Activated T-helper 2 cell treated with anti-CD3 and anti-CD28 coated beads, Interferon-gamma antibody, Interleukin-2, Interleukin-4, amounts not matched to agents 10 μg/mL and 5 μg/mL and 100 μg/mL, durations not matched to agents 14 hours and 24 hours and 36 hours (primary cell): ENCODE results near the gene TMEM121. TPM values are rescaled to one million over a fixed set of nuclear protein-coding genes. Genes with fewer than 3 reads are reported as not detected.
"Not testable (repeated sequence)": the region's sequence is repeated elsewhere in the genome, so short reads cannot be mapped to it uniquely, and the experiment has no call there.

ENCODE experiments used
- DNase-seq: peaks from one replicate; pipeline ENCODE4 v3.0.0; 2021; ENCODE audit warnings: low spot score
- H3K27ac Mint-ChIP-seq: one replicate; pipeline ENCODE4 v1.8.0; 2021; ENCODE audit warnings: mixed read lengths
- H3K27me3 Mint-ChIP-seq: one replicate; pipeline ENCODE4 v1.8.0; 2021; ENCODE audit warnings: low read depth, mixed read lengths
- H3K36me3 Mint-ChIP-seq: one replicate; pipeline ENCODE4 v1.8.0; 2021; ENCODE audit warnings: low read depth, mixed read lengths
- H3K4me1 Mint-ChIP-seq: one replicate; pipeline ENCODE4 v1.8.0; 2021; ENCODE audit warnings: low read depth, mixed read lengths
- H3K4me3 Mint-ChIP-seq: one replicate; pipeline ENCODE4 v1.8.0; 2021; ENCODE audit warnings: low read depth, mild to moderate bottlenecking, moderate library complexity, mixed read lengths
- H3K9me3 Mint-ChIP-seq: one replicate; pipeline ENCODE4 v1.8.0; 2021; ENCODE audit warnings: mixed read lengths
- intact Hi-C: fragments of 100-400 bp; cut with micrococcal nuclease; formaldehyde crosslinking; loops from one replicate; pipeline ENCODE4 v1.15.1; 2023
- total RNA-seq: library from RNA; stranded (reverse); gene quantifications from 2 replicates; pipeline ENCODE4 v1.2.3, GENCODE V29; 2022

The TMEM121 gene
- total RNA-seq, 1 donor from 2014 or later, result 9.6 TPM

DNA sequence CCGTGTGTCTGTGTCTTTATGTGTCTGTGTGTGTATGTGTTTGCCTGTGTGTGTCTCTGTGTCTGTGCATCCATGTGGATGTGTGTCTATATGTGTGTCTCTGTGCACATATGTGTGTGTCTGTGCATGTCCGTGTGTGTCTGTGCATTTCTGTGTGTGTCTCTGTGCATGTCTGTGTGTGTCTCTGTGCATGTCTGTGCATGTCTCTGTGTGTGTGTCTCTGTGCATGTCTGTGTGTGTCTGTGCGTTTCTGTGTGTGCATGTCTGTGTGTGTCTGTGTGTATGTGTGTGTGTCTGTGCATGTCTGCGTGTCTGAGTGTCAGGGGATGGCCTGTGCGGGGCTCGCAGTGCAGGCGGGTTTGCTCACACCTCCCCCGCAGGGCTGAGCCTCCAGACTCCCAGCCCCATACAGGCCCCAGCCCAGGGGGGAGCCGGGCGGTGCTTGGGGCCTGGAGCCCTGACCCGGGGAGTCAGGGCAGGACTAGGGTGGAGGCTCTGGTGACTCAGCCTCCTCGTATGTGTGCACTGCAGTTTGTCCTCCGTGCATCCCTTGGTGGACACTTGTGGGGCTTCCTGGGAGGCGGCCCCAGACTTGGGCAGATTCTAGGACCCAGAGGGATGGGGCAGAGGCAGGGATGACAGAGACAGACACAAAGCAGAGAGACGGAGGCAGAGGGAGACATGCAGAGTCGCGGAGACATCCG lies 41.9 kb downstream of the TMEM121 start:
- DNase-seq, H3K36me3 Mint-ChIP-seq: not testable (repeated sequence)

DNA sequence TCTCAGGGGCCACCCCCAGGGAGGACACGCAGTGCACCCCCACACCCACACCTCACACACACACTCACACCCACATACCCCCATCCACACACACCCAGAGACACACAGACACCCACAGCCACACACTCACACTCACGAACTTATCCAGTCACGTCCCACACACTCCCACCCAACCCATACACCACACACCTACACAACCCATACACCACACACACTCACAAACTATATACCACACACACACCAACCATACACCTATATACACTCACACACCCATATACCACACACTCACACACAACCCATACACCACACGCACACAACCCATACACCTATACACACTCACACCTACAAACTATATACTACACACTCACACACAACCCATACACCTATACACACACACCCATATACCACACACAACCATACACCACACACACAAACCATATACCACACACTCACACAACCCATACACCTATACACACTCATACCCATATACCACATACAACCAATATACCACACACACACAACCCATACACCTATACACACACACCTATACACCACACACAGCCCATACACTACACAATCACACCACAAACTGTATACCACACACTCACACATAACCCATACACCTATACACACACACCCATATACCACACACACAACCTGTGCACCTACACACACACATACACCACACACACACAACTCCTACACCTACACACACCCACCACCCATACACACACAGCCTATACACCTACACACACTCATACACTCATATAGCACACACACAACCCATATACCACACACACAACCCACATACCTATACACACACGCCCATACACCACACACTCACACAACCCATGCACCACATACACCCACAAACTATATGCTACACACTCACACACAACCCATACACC lies 42.7 kb downstream of the TMEM121 start:
- no peaks in the 10 kb centered on the region for H3K4me1 Mint-ChIP-seq
- H3K27me3 Mint-ChIP-seq, result no peaks in the 10 kb centered on the region
- no peak overlapping the region for H3K4me3 Mint-ChIP-seq
- H3K36me3 Mint-ChIP-seq, result no peaks in the 10 kb centered on the region
- peaks cover 30% of the 10 kb centered on the region for H3K9me3 Mint-ChIP-seq
- intact Hi-C loops, result no loop called here
- H3K27ac Mint-ChIP-seq, result no peak overlapping the region
- DNase-seq, result no peak

More for the DNA sequence above, 41.9 kb downstream of the TMEM121 start:
- H3K4me3 Mint-ChIP-seq, H3K27ac Mint-ChIP-seq, H3K27me3 Mint-ChIP-seq, intact Hi-C loops, H3K4me1 Mint-ChIP-seq: not testable (repeated sequence)
- peaks cover 31% of the 10 kb centered on the region for H3K9me3 Mint-ChIP-seq

DNA sequence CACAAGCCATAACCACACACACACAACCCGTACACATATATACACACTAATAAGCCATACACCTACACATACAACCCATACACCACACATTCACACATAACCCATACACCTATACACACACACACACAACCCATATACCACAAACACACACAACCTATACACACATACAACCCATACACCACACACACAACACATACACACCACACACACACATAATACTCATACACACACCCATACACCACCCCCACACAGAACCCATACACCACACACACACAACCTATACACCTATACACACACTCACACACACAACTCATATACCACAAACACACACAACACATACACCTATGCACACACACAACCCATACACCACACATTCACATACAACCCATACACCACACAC lies 44.1 kb downstream of the TMEM121 start:
- H3K36me3 Mint-ChIP-seq, result no peaks in the 10 kb centered on the region
- no peak overlapping the region for H3K27ac Mint-ChIP-seq
- intact Hi-C loops, result no loop called here
- no peaks in the 10 kb centered on the region for H3K4me1 Mint-ChIP-seq
- H3K4me3 Mint-ChIP-seq, result no peak overlapping the region
- DNase-seq, result no peak
- H3K9me3 Mint-ChIP-seq, result peaks cover 30% of the 10 kb centered on the region
- no peaks in the 10 kb centered on the region for H3K27me3 Mint-ChIP-seq

GRCh38 chr14:105571181-105571951 lies 45.0 kb downstream of the TMEM121 start:
- H3K27ac Mint-ChIP-seq, H3K27me3 Mint-ChIP-seq, H3K4me1 Mint-ChIP-seq, DNase-seq, H3K4me3 Mint-ChIP-seq, intact Hi-C loops, H3K36me3 Mint-ChIP-seq: not testable (repeated sequence)
- peaks cover 30% of the 10 kb centered on the region for H3K9me3 Mint-ChIP-seq

GRCh38 chr14:105572063-105572462 lies 45.7 kb downstream of the TMEM121 start:
- H3K36me3 Mint-ChIP-seq, H3K27ac Mint-ChIP-seq, H3K4me1 Mint-ChIP-seq, H3K27me3 Mint-ChIP-seq, DNase-seq, H3K4me3 Mint-ChIP-seq, intact Hi-C loops: not testable (repeated sequence)
- peaks cover 29% of the 10 kb centered on the region for H3K9me3 Mint-ChIP-seq

DNA sequence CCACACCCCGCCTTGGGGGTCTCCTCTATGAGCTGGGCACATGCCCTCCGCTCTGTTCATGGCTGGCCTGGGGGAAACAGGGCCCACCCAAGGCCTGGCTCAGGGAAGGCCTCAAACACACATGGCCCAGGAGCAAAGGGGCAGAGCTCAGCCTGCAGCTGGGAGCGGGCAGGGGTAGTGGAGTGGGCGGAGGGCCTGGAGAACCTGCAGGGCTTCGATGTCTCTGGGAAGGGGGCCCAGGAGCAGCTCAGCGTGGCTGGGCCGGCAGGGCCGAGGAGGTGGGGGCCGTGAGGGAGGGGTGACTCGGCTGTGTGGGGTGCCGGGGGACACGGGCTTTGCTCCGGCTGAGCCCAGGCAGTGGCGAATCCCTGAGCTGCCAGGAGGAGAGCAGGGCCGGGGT lies 47.5 kb downstream of the TMEM121 start:
- H3K27me3 Mint-ChIP-seq, DNase-seq, H3K4me3 Mint-ChIP-seq, H3K36me3 Mint-ChIP-seq, intact Hi-C loops, H3K4me1 Mint-ChIP-seq, H3K27ac Mint-ChIP-seq: not testable (repeated sequence)
- H3K9me3 Mint-ChIP-seq, result peaks cover 22% of the 10 kb centered on the region

DNA sequence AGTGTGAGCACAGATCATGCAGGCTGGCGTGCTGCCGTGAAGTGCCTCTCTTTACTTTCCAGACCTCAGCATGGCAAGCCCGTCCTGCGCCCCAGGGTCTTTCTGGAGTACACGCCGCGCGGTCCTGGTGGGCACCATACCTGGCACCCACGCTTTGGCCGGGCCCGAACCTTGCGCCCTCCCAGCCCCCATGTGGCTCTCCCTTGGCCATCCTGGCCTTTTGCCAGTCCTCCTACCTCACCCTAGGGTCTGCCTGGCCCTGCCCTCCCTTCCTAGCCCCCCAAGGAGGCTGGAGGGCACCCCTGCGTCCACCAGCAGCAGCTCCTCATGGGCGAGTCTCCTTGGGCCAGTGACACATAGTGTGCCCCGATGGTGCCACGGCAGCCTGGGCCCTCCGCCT lies 48.0 kb downstream of the TMEM121 start:
- DNase-seq, H3K4me3 Mint-ChIP-seq, intact Hi-C loops, H3K27ac Mint-ChIP-seq, H3K36me3 Mint-ChIP-seq, H3K4me1 Mint-ChIP-seq, H3K27me3 Mint-ChIP-seq: not testable (repeated sequence)
- H3K9me3 Mint-ChIP-seq, result peaks cover 16% of the 10 kb centered on the region

DNA sequence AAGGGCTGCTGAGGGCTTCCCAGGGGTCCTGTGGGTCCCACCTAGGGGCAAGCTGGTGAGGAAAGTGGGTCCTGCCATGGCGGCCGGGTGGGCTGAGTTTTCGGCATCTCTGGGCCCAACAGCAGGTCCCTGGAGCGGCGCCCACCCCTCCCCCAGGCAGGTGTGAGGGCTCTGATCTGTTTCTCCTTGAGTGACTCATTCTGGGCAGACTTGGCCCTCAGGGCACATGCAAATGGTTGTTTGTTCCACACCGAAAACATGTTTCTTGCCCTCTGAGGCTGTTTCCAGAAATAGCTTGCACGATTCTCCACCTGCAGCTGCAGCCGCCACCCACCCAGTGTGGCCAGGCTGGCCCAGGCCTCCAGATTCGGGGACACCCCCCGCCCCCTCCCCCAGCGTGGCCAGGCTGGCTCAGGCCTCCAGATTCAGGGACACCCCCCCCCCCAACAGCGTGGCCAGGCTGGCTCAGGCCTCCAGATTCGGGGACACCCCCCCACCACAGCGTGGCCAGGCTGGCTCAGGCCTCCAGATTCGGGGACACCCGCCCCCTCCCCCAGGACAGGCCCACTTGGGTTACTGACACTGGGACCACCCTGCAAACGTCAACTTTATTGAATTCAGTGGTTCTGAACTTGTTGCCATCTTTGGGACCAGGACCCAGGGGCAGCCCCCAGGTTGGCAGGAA lies 48.8 kb downstream of the TMEM121 start:
- intact Hi-C loops, H3K4me3 Mint-ChIP-seq, H3K36me3 Mint-ChIP-seq, H3K4me1 Mint-ChIP-seq, H3K27ac Mint-ChIP-seq, H3K27me3 Mint-ChIP-seq, H3K9me3 Mint-ChIP-seq, DNase-seq: not testable (repeated sequence)

GRCh38 chr14:105576525-105577088 lies 50.2 kb downstream of the TMEM121 start:
- intact Hi-C loops, result no loop called here
- no peaks in the 10 kb centered on the region for H3K36me3 Mint-ChIP-seq
- no peaks in the 10 kb centered on the region for H3K4me1 Mint-ChIP-seq
- no peak overlapping the region for H3K4me3 Mint-ChIP-seq
- H3K27ac Mint-ChIP-seq, result no peak overlapping the region
- no peaks in the 10 kb centered on the region for H3K27me3 Mint-ChIP-seq
- DNase-seq, result no peak
- no peaks in the 10 kb centered on the region for H3K9me3 Mint-ChIP-seq

DNA sequence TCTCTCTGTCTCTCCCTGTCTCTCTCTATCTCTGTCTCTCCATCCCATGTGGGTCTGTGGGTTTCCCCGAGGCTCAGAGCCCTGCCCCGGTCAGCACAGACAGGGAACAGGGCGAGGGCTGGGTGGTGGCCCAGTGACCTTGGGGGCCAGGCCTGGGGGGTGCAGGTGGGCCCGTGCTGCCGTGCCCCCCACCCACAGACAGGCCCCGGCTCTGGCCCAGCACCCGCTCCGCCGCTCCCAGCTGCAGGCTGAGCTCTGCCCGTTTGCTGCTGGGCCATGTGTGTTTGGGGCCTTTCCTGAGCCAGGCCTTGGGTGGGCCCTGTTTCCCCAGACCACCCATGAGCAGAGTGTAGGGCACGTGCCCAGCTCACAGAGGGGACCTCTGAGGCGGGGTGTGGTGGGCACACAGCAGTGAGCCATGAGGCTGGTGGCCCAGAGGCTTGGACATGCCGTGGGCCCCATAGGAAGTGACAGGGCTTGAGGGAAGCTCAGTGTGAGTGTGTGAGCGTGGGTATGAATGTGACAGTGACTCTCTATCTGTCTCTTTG lies 51.0 kb downstream of the TMEM121 start:
- intact Hi-C loops, result no loop called here
- Mint-ChIP-seq H3K9me3 (no peaks in the 10 kb centered on the region), H3K27ac (no peak overlapping the region), H3K27me3 (no peaks in the 10 kb centered on the region), H3K36me3 (no peaks in the 10 kb centered on the region), H3K4me3 (no peak overlapping the region), H3K4me1 (no peaks in the 10 kb centered on the region)
- DNase-seq, result no peak

GRCh38 chr14:105578070-105578469 lies 51.7 kb downstream of the TMEM121 start:
- Mint-ChIP-seq H3K4me1 (no peaks in the 10 kb centered on the region), H3K27ac (no peak overlapping the region), H3K36me3 (no peaks in the 10 kb centered on the region), H3K27me3 (no peaks in the 10 kb centered on the region), H3K9me3 (no peaks in the 10 kb centered on the region), H3K4me3 (no peak overlapping the region)
- intact Hi-C loops, result no loop called here
- no peak for DNase-seq

GRCh38 chr14:105579221-105579620 lies 52.8 kb downstream of the TMEM121 start:
- H3K36me3 Mint-ChIP-seq, H3K9me3 Mint-ChIP-seq, H3K4me3 Mint-ChIP-seq, H3K4me1 Mint-ChIP-seq, H3K27ac Mint-ChIP-seq, H3K27me3 Mint-ChIP-seq, intact Hi-C loops, DNase-seq: not testable (repeated sequence)
